Astrocyte (in vitro differentiated cells and primary cell): ENCODE data around the gene RRAS. TPM values are rescaled to one million over a fixed set of nuclear protein-coding genes. Genes with fewer than 3 reads are reported as not detected.

Experiments used
- DNase-seq: peaks from one replicate; pipeline ENCODE4 v3.0.0-alpha.2; 2010; ENCODE audit warnings: low read depth
- FAIRE-seq: peaks from 2 replicates; lab custom pipeline; 2011; peaks lifted over from hg19 to GRCh38; lab: Jason Lieb, UNC
- H2AFZ ChIP-seq: 2 replicates; pipeline ENCODE4 v1.6.0; 2012; ENCODE audit warnings: low read depth, low read length, inconsistent platforms
- H3K27ac ChIP-seq: 2 replicates; pipeline ENCODE4 v1.5.1; 2011; ENCODE audit warnings: low read depth, low read length, inconsistent platforms
- H3K27me3 ChIP-seq: 2 replicates; pipeline ENCODE4 v1.6.0; 2011; ENCODE audit warnings: low read length, inconsistent platforms; ENCODE audit not compliant: insufficient read depth
- H3K36me3 ChIP-seq: 2 replicates; pipeline ENCODE4 v1.5.1; 2011; ENCODE audit warnings: low read length, inconsistent platforms; ENCODE audit not compliant: insufficient read depth
- H3K4me1 ChIP-seq: 2 replicates; pipeline ENCODE4 v1.5.1; 2011; ENCODE audit warnings: low read length, inconsistent platforms; ENCODE audit not compliant: insufficient read depth
- H3K4me2 ChIP-seq: 2 replicates; pipeline ENCODE4 v1.6.0; 2012; ENCODE audit warnings: low read length, inconsistent platforms
- H3K4me3 ChIP-seq: 2 replicates; pipeline ENCODE4 v1.5.1; 2011; ENCODE audit warnings: low read depth, mild to moderate bottlenecking, low read length, inconsistent platforms; ENCODE audit not compliant: insufficient read depth
- H3K79me2 ChIP-seq: 2 replicates; pipeline ENCODE4 v1.6.0; 2012; ENCODE audit warnings: mild to moderate bottlenecking, low read length, inconsistent platforms; ENCODE audit not compliant: insufficient read depth
- H3K9ac ChIP-seq: 2 replicates; pipeline ENCODE4 v1.6.0; 2012; ENCODE audit warnings: mild to moderate bottlenecking, low read length, inconsistent platforms
- H3K9me3 ChIP-seq: 2 replicates; pipeline ENCODE4 v1.5.1; 2012; ENCODE audit warnings: low read depth, mild to moderate bottlenecking, low read length, inconsistent platforms; ENCODE audit not compliant: insufficient read depth
- H4K20me1 ChIP-seq: 2 replicates; pipeline ENCODE4 v1.6.0; 2012; ENCODE audit warnings: low read length, inconsistent platforms; ENCODE audit not compliant: insufficient read depth
- H3K27ac Mint-ChIP-seq: one replicate; pipeline ENCODE4 v1.8.0; 2021; ENCODE audit warnings: mild to moderate bottlenecking, mixed read lengths; ENCODE audit not compliant: unreplicated experiment
- H3K27me3 Mint-ChIP-seq: one replicate; pipeline ENCODE4 v1.8.0; 2021; ENCODE audit warnings: low read depth, mixed read lengths; ENCODE audit not compliant: unreplicated experiment
- H3K36me3 Mint-ChIP-seq: one replicate; pipeline ENCODE4 v1.8.0; 2021; ENCODE audit warnings: low read depth, mixed read lengths; ENCODE audit not compliant: unreplicated experiment
- H3K4me1 Mint-ChIP-seq: one replicate; pipeline ENCODE4 v1.8.0; 2021; ENCODE audit warnings: low read depth, mixed read lengths; ENCODE audit not compliant: unreplicated experiment
- H3K4me3 Mint-ChIP-seq: one replicate; pipeline ENCODE4 v1.8.0; 2021; ENCODE audit warnings: mild to moderate bottlenecking, moderate library complexity, mixed read lengths; ENCODE audit not compliant: unreplicated experiment
- H3K9me3 Mint-ChIP-seq: one replicate; pipeline ENCODE4 v1.8.0; 2021; ENCODE audit warnings: mild to moderate bottlenecking, mixed read lengths; ENCODE audit not compliant: unreplicated experiment
- CTCF ChIP-seq: IDR thresholded peaks from 2 replicates; pipeline ENCODE4 v1.5.1; 2011; ENCODE audit warnings: low read depth, mild to moderate bottlenecking, inconsistent platforms, low read length, moderate library complexity; ENCODE audit not compliant: insufficient read depth
- EZH2 ChIP-seq: IDR thresholded peaks from 2 replicates; pipeline ENCODE4 v1.6.1; 2012; ENCODE audit warnings: mild to moderate bottlenecking, low read length, inconsistent platforms; ENCODE audit not compliant: insufficient read depth
- total RNA-seq: library from RNA; stranded (reverse); gene quantifications from 2 replicates; pipeline ENCODE4 v1.2.1, GENCODE V29; 2021

RRAS gene
- total RNA-seq, 1 donor from 2014 or later, result 94.7 TPM

GRCh38 chr19:49614096-49614833 is 25.7 kb downstream of the RRAS start:
- DNase-seq (peak; percentile 83), FAIRE-seq (peak; percentile 79)
- Histone ChIP-seq H2AFZ (no peak overlapping the region), H3K79me2 (peaks cover 64% of the 10 kb centered on the region), H3K4me2 (peak overlapping the region; percentile 72), H3K27me3 (no peaks in the 10 kb centered on the region), H3K9ac (peak overlapping the region; percentile 64), H3K4me3 (no peak overlapping the region), H3K9me3 (no peaks in the 10 kb centered on the region), H4K20me1 (peaks cover 56% of the 10 kb centered on the region), H3K27ac (peak overlapping the region; percentile 87), H3K4me1 (peaks cover 21% of the 10 kb centered on the region), H3K36me3 (peaks cover 24% of the 10 kb centered on the region)
- Mint-ChIP-seq H3K4me3 (peak overlapping the region; percentile 34), H3K27me3 (no peaks in the 10 kb centered on the region), H3K36me3 (peaks cover 20% of the 10 kb centered on the region), H3K27ac (peak overlapping the region; percentile 72), H3K4me1 (peaks cover 16% of the 10 kb centered on the region), H3K9me3 (peaks cover 2% of the 10 kb centered on the region)
- TF ChIP-seq EZH2 (no peak), CTCF (no peak)

GRCh38 chr19:49613374-49613773 is 26.6 kb downstream of the RRAS start:
- H3K27ac ChIP-seq, result peak overlapping the region; percentile 87

More at GRCh38 chr19:49613374-49613773, 26.6 kb downstream of the RRAS start:
- H3K4me1 ChIP-seq, result peaks cover 21% of the 10 kb centered on the region
- peaks cover 63% of the 10 kb centered on the region for H4K20me1 ChIP-seq
- peaks cover 2% of the 10 kb centered on the region for H3K9me3 Mint-ChIP-seq
- H3K79me2 ChIP-seq, result peaks cover 70% of the 10 kb centered on the region
- H3K4me2 ChIP-seq, result peak overlapping the region; percentile 72
- peaks cover 20% of the 10 kb centered on the region for H3K36me3 Mint-ChIP-seq
- H3K9me3 ChIP-seq, result no peaks in the 10 kb centered on the region
- H3K4me3 ChIP-seq, result peak overlapping the region; percentile 37
- H3K4me3 Mint-ChIP-seq, result peak overlapping the region; percentile 54
- H3K4me1 Mint-ChIP-seq, result peaks cover 16% of the 10 kb centered on the region
- no peak for DNase-seq
- H3K27ac Mint-ChIP-seq, result peak overlapping the region; percentile 62
- peaks cover 23% of the 10 kb centered on the region for H3K36me3 ChIP-seq
- no peaks in the 10 kb centered on the region for H3K27me3 Mint-ChIP-seq
- no peak overlapping the region for H2AFZ ChIP-seq
- no peaks in the 10 kb centered on the region for H3K27me3 ChIP-seq
- no peak for TF ChIP-seq CTCF
- TF ChIP-seq EZH2, result no peak
- FAIRE-seq, result no peak
- H3K9ac ChIP-seq, result peak overlapping the region; percentile 64
